ENCODE measurements around the gene MLPH.

- TF ChIP-seq GATA3 (IDR thresholded peaks at IDR 0.05; ENCODE audit: low read depth, low read length) (no peak), GATA2 (IDR thresholded peaks at IDR 0.05; ENCODE audit: low read depth, low read length) (no peak)
These were observed 24.9 kb downstream of the MLPH start for GRCh38 chr2:237511885-237512405.
